ENCODE measurements around the gene DIO3.

The DIO3 gene

DNA sequence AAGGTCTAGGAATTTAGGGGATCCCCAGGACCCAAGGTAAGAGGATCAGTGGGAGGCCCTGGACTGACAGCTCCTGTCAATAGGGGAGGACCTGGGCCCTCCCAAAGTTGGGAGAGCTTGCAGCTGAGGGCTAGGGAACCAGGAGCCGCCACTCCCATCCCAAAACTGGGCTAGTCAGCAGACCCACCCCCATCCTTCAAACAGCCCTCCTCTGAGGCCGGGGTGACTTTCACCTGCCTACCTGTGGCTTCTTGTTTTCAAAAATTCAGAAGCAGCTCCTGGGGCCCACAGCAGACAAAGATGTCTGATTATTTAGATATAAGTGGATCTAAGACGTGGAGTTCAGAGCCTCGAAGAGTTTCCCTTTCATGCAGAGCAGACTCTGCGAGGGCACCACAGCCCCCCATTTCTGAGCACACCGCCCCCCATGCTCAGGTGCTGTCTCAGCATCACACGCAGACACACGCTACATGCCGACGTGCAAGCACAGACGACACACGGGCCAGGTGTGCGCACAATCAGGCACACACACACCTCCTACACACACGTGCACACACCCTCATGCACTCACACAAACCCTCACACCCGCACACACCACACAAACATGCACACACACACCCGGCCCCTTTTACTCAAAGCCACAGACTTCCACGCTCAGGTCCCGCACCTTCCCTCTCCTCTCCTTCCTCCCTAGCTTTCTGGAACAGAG lies 21.9 kb downstream of the DIO3 start:
- DNase-seq (ENCODE audit: low read depth in 2 of 2): no peak

DNA sequence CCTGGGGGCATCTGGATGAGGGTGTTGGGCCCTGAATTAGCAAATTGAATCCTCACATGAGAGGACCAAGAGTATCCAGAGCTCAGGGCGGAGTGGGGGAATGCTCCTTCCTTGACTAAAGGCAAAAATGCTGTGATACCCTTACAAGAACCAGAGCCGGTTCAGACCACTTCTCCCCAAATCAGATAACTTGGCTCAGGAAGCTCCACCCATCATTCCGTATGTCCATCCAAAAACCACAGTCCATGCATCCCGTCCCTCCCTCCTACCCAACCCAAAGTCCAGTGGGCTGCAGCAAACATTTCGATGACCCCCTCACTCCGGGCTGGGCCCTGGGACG lies 22.4 kb downstream of the DIO3 start:
- DNase-seq (ENCODE audit: low read depth in 2 of 2): no peak

DNA sequence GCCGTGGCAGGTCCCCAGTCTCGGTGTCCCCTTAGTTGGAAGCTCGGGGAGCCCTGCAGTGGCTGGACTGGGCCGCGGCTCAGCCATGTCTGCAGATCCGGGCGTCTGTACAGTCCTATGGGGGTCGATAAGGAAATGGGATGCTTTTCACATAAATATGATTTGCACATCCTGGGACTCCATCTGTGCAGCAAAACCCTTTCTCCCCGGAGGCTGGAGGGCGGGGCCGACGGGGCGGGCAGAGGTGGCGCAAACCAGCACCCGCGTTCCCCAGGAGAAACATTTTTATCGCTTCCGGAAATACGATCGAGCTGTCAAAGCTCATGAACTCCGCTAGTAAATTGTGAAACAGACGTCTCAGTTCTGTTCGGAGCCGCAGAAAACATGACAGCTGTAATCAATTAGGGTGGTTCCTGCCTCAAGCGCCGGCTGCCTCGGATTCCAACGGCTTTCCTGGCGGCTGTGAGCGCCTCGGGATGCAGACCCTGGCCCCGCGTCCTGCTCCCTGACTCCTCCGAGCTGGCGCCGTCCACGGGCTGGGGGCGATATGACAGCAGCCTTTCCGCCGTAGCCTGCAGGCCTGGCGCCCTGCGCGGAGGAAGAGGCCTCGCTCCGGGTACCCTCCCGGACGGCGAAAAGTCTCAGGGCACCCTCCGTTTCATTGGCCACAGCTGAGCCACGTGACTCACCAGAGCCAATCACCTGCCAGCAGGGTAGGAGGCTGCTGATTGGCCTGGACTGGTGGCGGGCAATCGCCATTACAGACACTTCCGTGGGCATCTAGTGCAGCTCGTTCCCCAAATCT lies 23.0 kb downstream of the DIO3 start:
- DNase-seq (ENCODE audit: low read depth in 2 of 2): no peak

DNA sequence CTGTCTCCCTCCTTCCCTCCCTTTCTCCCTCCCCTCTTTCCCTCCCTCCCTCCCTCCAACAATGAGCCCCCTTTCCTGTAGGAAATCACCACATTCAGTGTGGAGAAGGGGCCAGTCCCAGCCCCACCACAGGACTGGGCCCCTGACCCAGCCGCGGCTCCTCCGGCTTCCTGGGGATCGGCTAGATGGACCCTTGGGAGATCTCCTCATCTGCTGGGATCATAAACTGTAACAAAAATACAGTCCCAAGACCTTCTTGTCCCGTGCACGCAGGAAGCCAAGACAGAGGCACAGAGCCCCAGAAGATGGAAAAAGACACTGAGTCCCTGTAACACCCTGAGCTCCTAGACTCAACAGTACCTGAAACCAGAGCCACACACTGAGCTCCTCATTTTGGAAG lies 23.9 kb downstream of the DIO3 start:
- DNase-seq (ENCODE audit: low read depth in 2 of 2): no peak

DNA sequence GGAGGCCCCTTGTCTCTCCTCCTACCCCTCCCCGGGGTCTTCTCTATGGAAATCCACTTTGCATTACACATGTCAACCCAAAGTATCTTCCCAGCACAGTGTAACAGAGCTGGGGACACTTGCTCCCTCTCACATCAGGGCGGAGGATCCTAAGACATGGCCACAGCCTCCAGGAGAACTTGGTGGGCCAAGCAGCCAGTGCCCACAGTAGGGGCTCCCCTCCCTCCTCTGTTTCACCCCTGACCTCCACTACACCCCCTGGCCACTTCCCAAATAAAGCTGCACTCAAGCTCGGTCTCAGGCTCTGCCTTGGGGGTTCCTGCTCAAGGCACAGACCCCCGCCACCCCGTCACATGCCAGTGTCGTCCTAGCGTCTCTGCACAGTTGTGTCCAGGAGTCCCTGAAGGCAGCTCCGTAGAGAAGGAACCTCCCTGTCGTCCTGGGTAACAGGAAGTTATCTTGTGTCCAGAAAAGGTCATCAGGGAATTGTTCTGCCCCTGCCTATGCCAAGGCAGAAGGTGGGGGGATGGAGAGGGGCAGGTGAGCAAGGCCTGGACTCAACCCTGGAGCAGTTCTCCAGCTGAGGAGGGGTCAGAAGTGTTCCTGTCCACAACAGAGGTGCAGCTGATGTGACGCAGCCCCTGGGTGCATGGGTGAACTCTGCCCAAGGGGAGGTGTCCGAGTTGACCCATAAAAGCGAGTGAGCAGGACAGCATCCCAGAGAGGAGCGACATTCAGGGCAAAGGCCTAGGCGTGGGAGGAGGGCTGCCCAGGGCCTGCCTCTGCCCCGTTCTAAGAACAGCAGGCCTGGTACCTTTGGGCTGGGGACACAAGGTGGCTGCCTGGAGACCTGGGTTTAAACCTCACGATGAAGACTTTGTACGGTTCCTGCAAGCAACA lies 25.5 kb downstream of the DIO3 start:
- no peak for DNase-seq (ENCODE audit: low read depth in 2 of 2)

DNA sequence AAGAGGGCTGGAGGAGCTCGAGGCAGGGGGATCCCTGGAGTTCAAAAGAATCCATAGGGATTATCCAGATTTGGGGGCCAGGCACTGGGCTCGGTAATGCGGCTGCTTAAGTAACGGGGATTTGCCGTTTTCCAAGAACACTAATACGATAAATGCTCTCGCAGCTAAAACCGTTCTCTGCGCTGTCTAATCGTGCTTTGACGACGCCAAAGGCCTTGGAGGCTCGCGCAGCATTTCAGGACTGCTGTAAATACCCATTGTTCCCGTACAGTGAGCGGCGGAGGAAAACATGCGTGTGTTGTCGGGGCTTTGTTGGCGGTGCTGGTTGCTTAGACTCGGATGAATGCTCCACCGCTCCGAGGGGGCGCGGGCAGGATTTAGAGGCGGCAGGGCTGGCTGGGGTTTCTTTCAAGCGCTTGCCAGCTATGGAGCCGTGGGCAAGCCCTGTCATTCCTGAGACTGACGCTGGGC lies 26.2 kb downstream of the DIO3 start:
- no peak for DNase-seq (ENCODE audit: low read depth in 2 of 2)

DNA sequence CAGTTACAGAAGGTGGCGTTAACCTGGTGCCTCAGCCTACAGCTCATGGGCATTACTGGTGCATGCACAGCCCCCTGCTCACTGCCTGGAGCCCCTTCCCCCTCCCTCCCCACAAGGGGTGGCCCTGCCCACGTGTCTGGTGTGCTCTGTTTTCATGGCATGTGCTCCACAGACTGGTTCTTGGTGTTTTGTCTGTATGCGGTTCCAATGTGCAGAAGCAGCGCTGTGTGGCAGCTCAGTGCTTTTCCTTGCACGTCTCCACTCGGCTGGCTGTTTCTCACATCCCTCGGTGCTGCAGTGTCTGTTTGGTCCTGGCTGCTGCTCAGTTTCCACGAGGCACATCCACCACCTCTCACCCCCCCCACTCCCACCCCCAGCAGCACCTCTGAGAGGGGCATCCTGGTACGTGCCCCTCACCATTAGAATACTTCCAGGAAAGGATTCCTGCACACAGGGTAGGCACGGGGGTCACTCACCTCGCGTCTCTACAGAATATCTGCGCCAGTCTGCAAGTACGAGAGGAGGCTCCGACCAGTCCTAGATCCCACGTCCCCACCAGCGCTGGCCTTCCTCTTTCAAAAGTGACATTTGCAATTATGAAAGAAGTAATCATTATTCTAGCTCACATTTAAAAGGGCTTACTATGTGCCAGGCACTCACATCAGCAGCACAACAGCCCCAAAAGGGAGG lies 27.1 kb downstream of the DIO3 start:
- DNase-seq (ENCODE audit: low read depth in 2 of 2): no peak

DNA sequence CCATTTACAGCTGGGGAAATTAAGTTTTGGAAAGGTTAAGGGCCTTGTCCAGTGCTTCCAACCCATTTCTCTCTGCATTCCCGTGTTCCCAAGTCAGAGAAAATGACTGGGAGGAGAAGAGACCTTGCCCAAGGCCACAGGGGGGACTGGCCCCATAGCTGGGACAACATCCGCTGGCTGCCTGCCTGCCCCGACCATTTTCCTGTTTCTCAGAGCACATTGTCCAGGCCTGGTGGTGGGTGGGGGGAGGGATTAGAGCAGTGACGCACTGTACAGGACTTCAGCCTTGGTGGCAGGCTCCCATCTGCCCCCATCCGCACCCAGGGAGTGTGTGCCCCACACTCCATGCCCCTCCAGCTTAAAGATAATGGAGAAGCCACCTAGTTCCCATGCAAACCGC lies 27.7 kb downstream of the DIO3 start:
- DNase-seq (ENCODE audit: low read depth in 2 of 2): no peak

DNA sequence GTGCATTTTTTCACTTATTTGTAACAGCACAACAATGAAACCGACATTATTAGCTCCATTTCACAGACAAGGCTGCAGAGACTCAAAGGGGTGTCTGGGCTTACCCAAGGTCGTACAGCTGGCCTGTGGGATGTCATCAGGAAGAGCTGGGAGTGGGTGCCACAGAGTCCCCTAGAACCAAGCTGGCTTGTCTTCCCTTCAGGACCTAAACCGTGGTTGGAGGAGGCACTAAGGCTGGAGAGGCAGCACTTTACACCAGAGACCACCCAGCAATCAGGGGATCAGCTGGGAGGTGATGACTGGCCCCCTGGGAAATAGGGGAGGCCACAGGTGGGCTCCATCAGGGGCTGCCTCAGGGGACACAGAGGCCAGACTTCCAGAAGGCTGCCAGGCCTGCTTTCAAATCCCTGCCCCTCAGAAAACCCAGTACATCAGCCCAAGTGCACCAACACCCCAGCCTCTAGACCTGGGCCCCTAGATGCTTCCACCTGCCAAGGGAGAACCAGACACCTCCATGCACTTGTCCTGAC lies 28.3 kb downstream of the DIO3 start:
- DNase-seq (ENCODE audit: low read depth in 2 of 2): no peak

DNA sequence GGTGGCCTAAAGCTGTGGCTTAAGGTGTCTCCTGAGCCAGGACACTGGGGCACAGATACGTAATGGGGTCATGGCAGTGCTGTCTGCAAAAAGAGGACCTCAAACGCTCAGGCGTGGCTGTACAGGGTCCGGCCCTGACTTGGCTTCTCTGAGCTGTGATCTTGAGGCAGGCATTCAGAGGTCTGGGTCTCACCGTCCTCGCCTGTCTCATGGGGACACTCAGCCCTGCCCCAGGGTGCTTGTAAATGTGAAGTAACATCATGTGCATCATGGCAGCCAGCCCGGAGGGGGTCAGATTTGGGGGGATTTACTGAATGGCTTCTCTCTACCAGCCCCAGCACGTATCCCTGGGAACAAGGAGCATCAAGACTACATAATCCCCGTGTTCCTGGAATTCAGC lies 28.8 kb downstream of the DIO3 start:
- DNase-seq (ENCODE audit: low read depth in 2 of 2): no peak

DNA sequence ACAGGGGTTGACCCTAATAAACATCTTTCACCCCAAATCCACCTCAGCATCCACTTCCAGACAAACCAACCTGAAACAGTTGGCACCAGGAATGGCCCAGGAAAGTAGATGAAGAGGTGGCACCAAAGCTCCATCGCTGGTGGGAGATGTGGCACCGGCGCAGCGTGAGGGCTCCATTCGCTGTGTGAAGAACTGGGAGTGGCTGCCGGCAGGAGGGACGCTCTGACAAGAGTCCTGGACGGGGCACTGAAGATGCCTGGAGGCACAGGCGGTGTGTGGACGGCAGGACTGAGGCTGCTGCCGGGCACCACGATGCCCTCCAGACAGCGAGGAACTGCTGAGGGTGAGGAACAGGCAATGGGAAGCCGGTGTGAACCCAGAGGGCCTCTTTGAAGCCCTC lies 29.3 kb downstream of the DIO3 start:
- DNase-seq (ENCODE audit: low read depth in 2 of 2): no peak

DNA sequence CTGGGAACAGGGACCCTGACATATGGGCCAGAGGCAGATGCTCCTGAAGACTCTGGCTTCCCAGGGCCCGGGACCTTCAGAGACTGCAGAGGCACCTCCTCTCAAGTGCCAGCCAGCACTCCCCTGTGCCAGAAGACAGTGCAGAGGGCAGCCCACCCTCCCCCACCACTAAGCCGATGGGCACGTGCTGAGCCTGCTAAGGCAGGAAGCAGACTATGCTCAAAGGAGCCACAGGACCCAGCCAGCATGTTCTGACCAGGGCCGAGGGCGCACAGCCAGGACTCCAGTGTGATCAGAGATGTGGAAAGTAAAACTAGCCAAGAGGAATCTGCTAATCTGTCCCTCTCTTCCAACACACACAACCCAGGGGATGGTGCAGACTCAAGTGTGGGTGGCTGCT lies 29.8 kb downstream of the DIO3 start:
- no peak for DNase-seq (ENCODE audit: low read depth in 2 of 2)

DNA sequence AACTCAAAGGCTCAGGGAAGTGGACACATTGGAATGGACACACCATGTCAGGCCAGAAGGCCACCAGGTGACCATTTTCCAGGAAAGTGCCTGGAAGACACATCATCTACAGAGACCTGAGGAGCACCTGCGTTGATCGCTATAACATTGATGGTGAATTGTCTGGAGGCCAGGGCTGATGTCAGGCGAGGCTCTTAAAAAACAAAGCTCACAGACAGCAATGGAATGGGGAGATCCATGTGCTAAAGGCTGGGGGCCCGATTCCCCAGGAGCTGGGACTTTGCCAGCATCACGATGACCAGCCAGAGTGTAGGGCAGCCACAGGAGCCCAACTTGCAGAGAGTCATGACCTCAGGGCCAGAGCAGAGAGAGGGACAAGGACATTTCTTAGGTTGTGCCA lies 30.3 kb downstream of the DIO3 start:
- no peak for DNase-seq (ENCODE audit: low read depth in 2 of 2)

DNA sequence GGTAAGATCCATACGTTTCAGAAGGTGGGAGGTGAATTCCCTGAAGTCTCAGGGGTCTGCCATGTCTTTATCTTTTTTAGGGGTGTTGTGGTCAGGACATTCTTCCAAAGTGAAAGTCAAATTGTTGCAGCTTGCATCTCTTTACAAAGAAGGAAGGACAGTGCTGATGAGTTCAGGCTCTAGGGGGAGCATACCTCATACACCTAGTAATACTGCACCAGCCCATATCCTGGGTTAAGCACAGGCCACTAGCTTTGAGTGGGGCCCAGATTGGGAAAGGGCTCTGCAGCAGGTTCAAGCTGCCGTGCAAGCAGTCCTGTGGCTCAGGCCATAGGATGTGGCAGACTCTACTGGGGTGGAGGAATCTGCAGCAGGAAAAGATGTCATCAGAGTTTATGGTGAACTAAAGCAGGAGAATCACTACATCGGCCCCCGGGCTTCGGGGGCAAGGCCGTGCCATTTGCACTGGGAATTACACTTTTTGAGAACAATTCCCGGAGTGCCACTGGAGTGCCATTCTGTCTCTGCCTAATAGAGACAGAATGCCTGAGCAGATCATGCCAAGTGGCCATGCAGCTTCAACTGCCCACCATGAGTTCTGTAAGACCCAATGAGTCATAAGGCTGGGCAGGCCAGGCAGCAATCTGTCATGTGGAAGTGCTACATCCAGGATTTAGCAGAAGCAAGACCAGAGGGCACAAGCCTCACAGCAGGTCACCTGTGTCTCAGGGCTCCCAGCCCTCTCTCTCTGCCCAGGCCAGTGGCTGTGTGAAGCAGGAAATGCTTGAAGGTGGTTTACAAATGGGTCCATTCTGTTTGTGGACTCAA lies 32.3 kb downstream of the DIO3 start:
- DNase-seq (ENCODE audit: low read depth in 2 of 2): no peak

DNA sequence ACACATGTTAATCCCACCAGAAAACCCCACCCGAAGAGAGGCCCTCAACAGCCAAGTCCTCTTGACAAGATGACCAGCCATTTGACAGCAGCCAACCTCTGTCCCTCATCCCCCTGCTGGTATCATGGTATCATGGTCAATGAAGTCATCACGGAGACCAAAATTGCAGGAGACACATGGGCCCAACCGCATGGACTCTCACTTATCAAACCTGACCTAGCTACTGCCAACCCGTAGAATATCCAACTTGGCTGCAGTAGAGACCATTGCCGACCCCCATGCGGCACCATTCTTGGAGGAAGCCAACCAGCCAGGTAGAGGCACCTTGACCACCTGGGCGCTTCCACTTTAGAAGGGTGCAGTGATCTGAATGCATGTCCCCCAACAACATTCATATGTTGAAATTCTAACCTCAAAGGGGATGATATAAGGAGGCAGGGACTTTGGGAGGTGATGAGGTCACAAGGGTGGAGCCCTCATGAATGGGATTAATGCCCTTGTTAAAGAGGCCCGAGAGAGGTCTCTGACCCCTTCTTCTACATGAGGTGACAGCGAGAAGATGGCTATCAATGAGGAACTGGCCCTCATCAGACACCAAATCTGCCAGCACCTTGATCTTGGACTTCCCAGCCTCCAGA lies 33.3 kb downstream of the DIO3 start:
- no peak for DNase-seq (ENCODE audit: low read depth in 2 of 2)

DNA sequence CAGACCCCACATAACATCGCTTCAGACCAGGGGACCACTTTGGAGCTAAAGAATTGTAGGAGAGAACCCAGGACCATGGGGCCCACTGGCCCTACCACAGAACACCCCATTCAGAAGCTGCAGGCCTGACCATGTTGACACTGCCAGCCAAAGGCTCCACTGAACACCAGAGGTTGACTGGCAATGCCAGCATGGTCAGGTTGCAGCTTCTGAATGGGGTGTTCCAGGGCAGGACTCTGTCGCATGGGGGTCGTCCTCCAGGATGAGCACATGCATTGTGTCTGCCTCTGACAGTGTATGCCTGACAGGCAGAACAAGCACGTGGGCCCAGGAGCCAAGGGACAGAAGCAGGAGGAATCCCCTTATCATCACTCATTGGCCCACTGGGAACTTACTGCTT lies 34.1 kb downstream of the DIO3 start:
- DNase-seq (ENCODE audit: low read depth in 2 of 2): no peak

DNA sequence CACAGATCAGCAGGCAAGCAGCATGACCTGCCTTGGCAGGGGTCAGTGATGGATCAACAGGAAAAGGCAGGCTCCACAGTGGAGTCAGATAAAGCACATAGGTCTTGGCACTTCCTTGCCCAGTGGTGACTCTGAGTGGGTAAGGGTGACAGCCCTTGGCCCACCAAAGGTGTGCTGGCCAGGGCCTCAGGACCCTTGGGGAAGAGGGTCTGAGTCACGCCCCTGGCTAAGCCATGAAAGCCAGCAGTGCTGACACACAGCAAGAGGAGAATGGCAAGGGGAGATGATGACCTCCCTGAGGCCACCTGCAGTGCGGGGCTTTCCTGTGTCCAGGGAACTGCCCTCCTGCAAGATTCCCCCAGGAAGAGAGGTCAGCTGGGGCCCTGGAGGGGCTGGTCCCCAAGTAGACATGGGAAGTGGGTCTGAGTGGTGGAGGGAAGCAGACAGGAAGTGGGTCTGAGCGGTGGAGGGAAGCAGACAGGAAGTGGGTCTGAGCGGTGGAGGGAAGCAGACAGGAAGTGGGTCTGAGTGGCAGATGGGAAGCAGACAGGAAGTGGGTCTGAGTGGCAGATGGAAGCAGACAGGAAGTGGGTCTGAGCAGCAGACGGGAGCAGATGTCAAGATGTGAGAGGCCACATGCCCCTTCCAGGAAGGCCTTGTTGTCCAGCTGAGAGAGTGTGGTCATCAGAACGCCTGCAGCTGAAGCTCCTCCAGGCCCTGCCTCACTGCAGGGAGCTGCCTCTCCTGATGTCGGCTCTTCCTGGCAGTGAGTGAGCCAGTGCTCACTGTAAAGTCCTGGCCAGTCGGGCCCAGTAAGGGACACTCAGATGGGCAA lies 34.8 kb downstream of the DIO3 start:
- peak in 1 of 2 donors; percentile 9 for DNase-seq (ENCODE audit: low read depth in 2 of 2)

DNA sequence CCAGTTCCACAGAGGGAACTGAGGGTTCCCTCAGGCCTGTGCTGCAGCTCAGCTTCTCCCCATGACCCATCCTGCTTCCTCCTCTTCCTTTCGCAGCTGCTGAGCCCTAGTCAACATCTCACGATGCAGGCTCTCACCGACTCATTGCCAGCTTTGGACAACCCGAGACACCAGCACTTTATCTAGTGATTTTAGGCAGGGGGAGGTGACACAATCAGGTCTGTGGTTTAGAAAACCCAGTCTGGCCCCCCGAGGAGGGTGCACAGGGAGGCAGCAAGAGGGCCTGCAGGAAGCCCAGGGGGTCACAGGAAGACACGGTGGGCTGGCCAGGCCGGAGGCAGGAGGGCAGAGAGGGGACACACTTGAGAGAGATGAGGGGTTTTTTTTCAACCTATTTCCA lies 35.4 kb downstream of the DIO3 start:
- no peak for DNase-seq (ENCODE audit: low read depth in 2 of 2)

DNA sequence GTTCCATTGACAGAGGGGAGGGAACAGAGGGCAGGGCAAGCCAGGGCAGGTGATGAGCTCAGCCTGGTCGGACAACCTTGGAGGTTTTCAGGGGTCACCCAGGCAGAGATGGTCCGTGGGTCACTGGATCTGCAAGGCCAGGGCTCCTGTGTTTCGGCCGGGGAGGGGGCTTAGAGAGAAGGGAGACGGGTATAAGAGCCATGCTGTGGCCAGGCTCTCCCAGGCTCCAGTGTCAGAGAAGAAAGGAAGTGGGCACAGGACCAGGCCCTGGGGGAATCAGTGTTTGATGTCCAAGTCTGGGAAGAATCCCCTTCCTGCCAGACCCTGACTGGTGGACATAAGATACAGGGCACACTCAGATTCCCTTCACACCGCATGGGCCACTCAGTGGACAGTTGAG lies 36.9 kb downstream of the DIO3 start:
- no peak for DNase-seq (ENCODE audit: low read depth in 2 of 2)

Measured in stimulated activated CD4-positive, alpha-beta T cell treated with anti-CD3 and anti-CD28 coated beads, Interleukin-1b, Interleukin-23, amount 100 ng/mL, for 1 hour (primary cell).